Activated naive CD8-positive, alpha-beta T cell treated with anti-CD3 and anti-CD28 coated beads for 36 hours (primary cell): ENCODE data around the gene PCBP4. TPM values are rescaled to one million over a fixed set of nuclear protein-coding genes. Genes with fewer than 3 reads are reported as not detected.

Experiments
- DNase-seq: peaks from one replicate; pipeline ENCODE4 v3.0.0; 2021
- H3K27ac Mint-ChIP-seq: one replicate; pipeline ENCODE4 v1.8.0; 2022; ENCODE audit warnings: mild to moderate bottlenecking, moderate library complexity, mixed read lengths
- H3K27me3 Mint-ChIP-seq: one replicate; pipeline ENCODE4 v1.8.0; 2022; ENCODE audit warnings: mild to moderate bottlenecking, mixed read lengths
- H3K36me3 Mint-ChIP-seq: one replicate; pipeline ENCODE4 v1.8.0; 2021; ENCODE audit warnings: mild to moderate bottlenecking, mixed read lengths
- H3K4me1 Mint-ChIP-seq: one replicate; pipeline ENCODE4 v1.8.0; 2021; ENCODE audit warnings: mixed read lengths
- H3K4me3 Mint-ChIP-seq: one replicate; pipeline ENCODE4 v1.8.0; 2022; ENCODE audit warnings: mild to moderate bottlenecking, moderate library complexity, mixed read lengths
- H3K9me3 Mint-ChIP-seq: one replicate; pipeline ENCODE4 v1.8.0; 2022; ENCODE audit warnings: mixed read lengths
- total RNA-seq, 2 experiments: library from RNA; stranded (reverse); gene quantifications; one replicate each; pipeline ENCODE4 v1.2.3, GENCODE V29; 2021

PCBP4 gene
- total RNA-seq, 2 experiments from 2014 or later: 4.5 to 5.6 TPM

GRCh38 chr3:51968883-51969678 is 1.8 kb upstream of the PCBP4 start:
- H3K4me3 Mint-ChIP-seq: no peak overlapping the region
- H3K9me3 Mint-ChIP-seq: no peaks in the 10 kb centered on the region
- peaks cover 9% of the 10 kb centered on the region for H3K4me1 Mint-ChIP-seq
- no peaks in the 10 kb centered on the region for H3K27me3 Mint-ChIP-seq
- H3K36me3 Mint-ChIP-seq: peaks cover 3% of the 10 kb centered on the region
- H3K27ac Mint-ChIP-seq: no peak overlapping the region
- DNase-seq: no peak

- H3K27ac Mint-ChIP-seq: peak overlapping the region; percentile 45
- no peak for DNase-seq
- H3K4me3 Mint-ChIP-seq: peak overlapping the region; percentile 79
- H3K27me3 Mint-ChIP-seq: no peaks in the 10 kb centered on the region
- peaks cover 7% of the 10 kb centered on the region for H3K4me1 Mint-ChIP-seq
- no peaks in the 10 kb centered on the region for H3K9me3 Mint-ChIP-seq
- peaks cover 2% of the 10 kb centered on the region for H3K36me3 Mint-ChIP-seq
Measured at GRCh38 chr3:51968170-51968775, 1.0 kb upstream of the PCBP4 start.

GRCh38 chr3:51966922-51967383 is 301 bp downstream of the PCBP4 start:
- peaks cover 5% of the 10 kb centered on the region for H3K4me1 Mint-ChIP-seq
- no peaks in the 10 kb centered on the region for H3K9me3 Mint-ChIP-seq
- no peak overlapping the region for H3K27ac Mint-ChIP-seq
- H3K4me3 Mint-ChIP-seq: peak overlapping the region; percentile 75
- no peak for DNase-seq
- peaks cover 2% of the 10 kb centered on the region for H3K36me3 Mint-ChIP-seq
- no peaks in the 10 kb centered on the region for H3K27me3 Mint-ChIP-seq

- H3K36me3 Mint-ChIP-seq: peaks cover 2% of the 10 kb centered on the region
- H3K4me3 Mint-ChIP-seq: peak overlapping the region; percentile 75
- no peak overlapping the region for H3K27ac Mint-ChIP-seq
- H3K9me3 Mint-ChIP-seq: no peaks in the 10 kb centered on the region
- no peak for DNase-seq
- peaks cover 5% of the 10 kb centered on the region for H3K4me1 Mint-ChIP-seq
- no peaks in the 10 kb centered on the region for H3K27me3 Mint-ChIP-seq
Measured at GRCh38 chr3:51966486-51966885, 768 bp downstream of the PCBP4 start.

- H3K9me3 Mint-ChIP-seq: no peaks in the 10 kb centered on the region
- DNase-seq: no peak
- H3K27me3 Mint-ChIP-seq: no peaks in the 10 kb centered on the region
- peak overlapping the region; percentile 48 for H3K4me3 Mint-ChIP-seq
- H3K27ac Mint-ChIP-seq: no peak overlapping the region
- peaks cover 5% of the 10 kb centered on the region for H3K4me1 Mint-ChIP-seq
- H3K36me3 Mint-ChIP-seq: peaks cover 1% of the 10 kb centered on the region
Measured at GRCh38 chr3:51966016-51966415, 1.2 kb downstream of the PCBP4 start.

GRCh38 chr3:51964521-51964920 is 2.7 kb downstream of the PCBP4 start:
- H3K4me3 Mint-ChIP-seq: no peak overlapping the region

GRCh38 chr3:51963951-51964451 is 3.3 kb downstream of the PCBP4 start:
- H3K4me3 Mint-ChIP-seq: no peak overlapping the region
- DNase-seq: no peak
- H3K36me3 Mint-ChIP-seq: no peaks in the 10 kb centered on the region
- H3K4me1 Mint-ChIP-seq: peaks cover 5% of the 10 kb centered on the region
- no peaks in the 10 kb centered on the region for H3K9me3 Mint-ChIP-seq
- no peaks in the 10 kb centered on the region for H3K27me3 Mint-ChIP-seq
- no peak overlapping the region for H3K27ac Mint-ChIP-seq

More at GRCh38 chr3:51964521-51964920, 2.7 kb downstream of the PCBP4 start:
- no peaks in the 10 kb centered on the region for H3K36me3 Mint-ChIP-seq
- H3K9me3 Mint-ChIP-seq: no peaks in the 10 kb centered on the region
- no peak for DNase-seq
- H3K27me3 Mint-ChIP-seq: no peaks in the 10 kb centered on the region
- peaks cover 5% of the 10 kb centered on the region for H3K4me1 Mint-ChIP-seq
- no peak overlapping the region for H3K27ac Mint-ChIP-seq

GRCh38 chr3:51962854-51963530 is 4.3 kb downstream of the PCBP4 start:
- H3K4me3 Mint-ChIP-seq: no peak overlapping the region
- no peaks in the 10 kb centered on the region for H3K9me3 Mint-ChIP-seq
- H3K27ac Mint-ChIP-seq: no peak overlapping the region
- H3K4me1 Mint-ChIP-seq: peaks cover 4% of the 10 kb centered on the region
- no peaks in the 10 kb centered on the region for H3K27me3 Mint-ChIP-seq
- H3K36me3 Mint-ChIP-seq: no peaks in the 10 kb centered on the region
- no peak for DNase-seq

GRCh38 chr3:51961602-51962569 is 5.4 kb downstream of the PCBP4 start:
- H3K36me3 Mint-ChIP-seq: no peaks in the 10 kb centered on the region
- no peak for DNase-seq
- H3K9me3 Mint-ChIP-seq: no peaks in the 10 kb centered on the region
- H3K27ac Mint-ChIP-seq: peak overlapping the region; percentile 66
- peaks cover 1% of the 10 kb centered on the region for H3K27me3 Mint-ChIP-seq
- H3K4me1 Mint-ChIP-seq: peaks cover 2% of the 10 kb centered on the region
- no peak overlapping the region for H3K4me3 Mint-ChIP-seq

- H3K36me3 Mint-ChIP-seq: no peaks in the 10 kb centered on the region
- H3K27ac Mint-ChIP-seq: no peak overlapping the region
- no peaks in the 10 kb centered on the region for H3K9me3 Mint-ChIP-seq
- DNase-seq: no peak
- H3K27me3 Mint-ChIP-seq: peaks cover 6% of the 10 kb centered on the region
- H3K4me3 Mint-ChIP-seq: no peak overlapping the region
- no peaks in the 10 kb centered on the region for H3K4me1 Mint-ChIP-seq
Measured at GRCh38 chr3:51961011-51961410, 6.2 kb downstream of the PCBP4 start.

- no peak overlapping the region for H3K27ac Mint-ChIP-seq
- H3K9me3 Mint-ChIP-seq: no peaks in the 10 kb centered on the region
- no peak for DNase-seq
- H3K4me1 Mint-ChIP-seq: no peaks in the 10 kb centered on the region
- H3K4me3 Mint-ChIP-seq: no peak overlapping the region
- no peaks in the 10 kb centered on the region for H3K36me3 Mint-ChIP-seq
- H3K27me3 Mint-ChIP-seq: peaks cover 7% of the 10 kb centered on the region
Measured at GRCh38 chr3:51960386-51960785, 6.9 kb downstream of the PCBP4 start.

GRCh38 chr3:51959651-51960050 is 7.6 kb downstream of the PCBP4 start:
- Mint-ChIP-seq H3K4me3 (no peak overlapping the region), H3K4me1 (no peaks in the 10 kb centered on the region), H3K27me3 (peaks cover 15% of the 10 kb centered on the region), H3K27ac (no peak overlapping the region), H3K36me3 (no peaks in the 10 kb centered on the region), H3K9me3 (no peaks in the 10 kb centered on the region)
- DNase-seq: no peak

- no peaks in the 10 kb centered on the region for H3K36me3 Mint-ChIP-seq
- no peak overlapping the region for H3K27ac Mint-ChIP-seq
- no peak for DNase-seq
- H3K9me3 Mint-ChIP-seq: no peaks in the 10 kb centered on the region
- no peak overlapping the region for H3K4me3 Mint-ChIP-seq
- H3K4me1 Mint-ChIP-seq: no peaks in the 10 kb centered on the region
- peaks cover 23% of the 10 kb centered on the region for H3K27me3 Mint-ChIP-seq
Measured at GRCh38 chr3:51958603-51959521, 8.4 kb downstream of the PCBP4 start.
